Lower leg skin (tissue), 3 donors: ENCODE results near the gene GPD2.

Source experiments
- POLR2A ChIP-seq, 2 donors: fragments of 450-650 bp; IDR thresholded peaks; one replicate each; pipeline ENCODE4 v1.6.1; 2016 to 2017; ENCODE audit warnings: antibody characterized with exemption in 2 of 2, mild to moderate bottlenecking in 1 of 2, moderate library complexity in 1 of 2
- TF ChIP-seq, protein P1 (sequence below), 3 donors: fragments of 450-650 bp; IDR thresholded peaks; one replicate each; pipeline ENCODE4 v1.5.1; 2016; ENCODE audit warnings: antibody characterized with exemption in 3 of 3, mild to moderate bottlenecking in 3 of 3, moderate library complexity in 2 of 3

DNA sequence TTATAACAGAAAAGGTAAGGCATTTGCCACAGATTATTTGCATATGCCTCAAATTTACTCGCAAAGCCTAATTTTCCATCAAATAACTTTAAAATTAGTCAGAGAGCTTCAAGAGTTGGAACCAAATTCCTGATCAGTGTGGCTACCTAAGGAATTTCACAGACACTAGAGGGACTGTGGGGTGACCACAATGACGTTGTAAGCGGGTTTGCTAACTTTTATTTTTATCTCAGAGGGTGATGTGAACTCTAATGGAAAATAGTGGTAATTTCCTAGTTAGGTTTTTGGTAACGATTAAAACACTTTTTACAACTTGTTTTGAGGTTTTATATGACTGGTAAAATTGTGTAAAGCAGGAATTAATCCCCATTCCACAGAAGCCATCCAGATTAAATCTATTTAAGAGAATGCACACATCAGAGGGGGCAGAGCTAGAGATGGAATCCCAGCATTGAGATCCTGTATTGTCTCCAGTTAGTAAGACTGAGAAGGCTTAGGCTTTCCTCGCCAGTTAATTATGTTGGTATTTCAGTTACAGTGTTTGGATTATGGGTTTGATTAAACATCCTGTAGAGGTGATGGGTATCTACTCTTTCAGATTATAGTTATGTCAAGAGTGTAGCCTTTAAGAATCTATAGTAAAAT lies 129.0 kb downstream of the GPD2 start:
- no peak for TF ChIP-seq POLR2A (IDR thresholded peaks at IDR 0.05)
- TF ChIP-seq, protein P1, sequence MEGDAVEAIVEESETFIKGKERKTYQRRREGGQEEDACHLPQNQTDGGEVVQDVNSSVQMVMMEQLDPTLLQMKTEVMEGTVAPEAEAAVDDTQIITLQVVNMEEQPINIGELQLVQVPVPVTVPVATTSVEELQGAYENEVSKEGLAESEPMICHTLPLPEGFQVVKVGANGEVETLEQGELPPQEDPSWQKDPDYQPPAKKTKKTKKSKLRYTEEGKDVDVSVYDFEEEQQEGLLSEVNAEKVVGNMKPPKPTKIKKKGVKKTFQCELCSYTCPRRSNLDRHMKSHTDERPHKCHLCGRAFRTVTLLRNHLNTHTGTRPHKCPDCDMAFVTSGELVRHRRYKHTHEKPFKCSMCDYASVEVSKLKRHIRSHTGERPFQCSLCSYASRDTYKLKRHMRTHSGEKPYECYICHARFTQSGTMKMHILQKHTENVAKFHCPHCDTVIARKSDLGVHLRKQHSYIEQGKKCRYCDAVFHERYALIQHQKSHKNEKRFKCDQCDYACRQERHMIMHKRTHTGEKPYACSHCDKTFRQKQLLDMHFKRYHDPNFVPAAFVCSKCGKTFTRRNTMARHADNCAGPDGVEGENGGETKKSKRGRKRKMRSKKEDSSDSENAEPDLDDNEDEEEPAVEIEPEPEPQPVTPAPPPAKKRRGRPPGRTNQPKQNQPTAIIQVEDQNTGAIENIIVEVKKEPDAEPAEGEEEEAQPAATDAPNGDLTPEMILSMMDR (IDR thresholded peaks at IDR 0.05): no peak
